ENCODE results near the gene NUP205.

GRCh38 chr7:135509589-135509838 is 48.2 kb upstream of the NUP205 start:
- TF ChIP-seq CTCF (IDR thresholded peaks at IDR 0.05) (no peak), POLR2A (IDR thresholded peaks at IDR 0.05) (no peak), EP300 (IDR thresholded peaks at IDR 0.05) (no peak)
